ENCODE data around the gene C9orf85.
"Not testable (repeated sequence)": the region's sequence is repeated elsewhere in the genome, so short reads cannot be mapped to it uniquely, and the experiment has no call there.

C9orf85 gene

DNA sequence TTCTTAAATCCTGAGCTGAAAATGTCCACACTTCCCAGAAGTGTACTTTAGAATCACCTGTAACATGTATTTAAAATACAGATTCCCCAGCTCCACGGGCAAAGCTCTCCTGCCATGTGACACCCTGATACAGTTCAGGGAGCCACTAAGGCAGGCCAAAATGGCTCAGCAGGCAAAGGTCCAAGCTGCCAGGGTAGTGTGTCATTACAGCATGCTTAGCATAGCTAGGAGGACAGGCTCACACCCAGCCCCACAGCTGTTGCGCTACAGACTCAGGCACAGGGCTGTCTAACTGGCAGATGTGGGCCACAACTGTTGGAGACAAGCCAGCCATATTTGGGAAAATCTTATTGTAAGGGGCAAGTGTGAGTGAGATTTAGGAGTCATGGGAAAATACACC, 73.0 kb downstream of the C9orf85 start:
- H3K27me3 ChIP-seq (ENCODE audit: low read depth, low read length): no peaks in the 10 kb centered on the region
- H3K9me3 ChIP-seq (ENCODE audit: control insufficient read depth in 1 of 2, low read length in 2 of 2): no peaks in the 10 kb centered on the region
- peaks cover 0 to 6% of the 10 kb centered on the region in 2 donors for H3K4me1 ChIP-seq (ENCODE audit: control insufficient read depth in 1 of 2, insufficient read depth in 2 of 2, low read length in 2 of 2)
- no peak overlapping the region for H3K4me3 ChIP-seq (ENCODE audit: low read depth in 1 of 2, low read length in 2 of 2)
- no peak overlapping the region for H3K27ac ChIP-seq (ENCODE audit: low read length)
- H3K36me3 ChIP-seq (ENCODE audit: control insufficient read depth in 1 of 2, insufficient read depth in 2 of 2, low read length in 2 of 2): no peaks in the 10 kb centered on the region

DNA sequence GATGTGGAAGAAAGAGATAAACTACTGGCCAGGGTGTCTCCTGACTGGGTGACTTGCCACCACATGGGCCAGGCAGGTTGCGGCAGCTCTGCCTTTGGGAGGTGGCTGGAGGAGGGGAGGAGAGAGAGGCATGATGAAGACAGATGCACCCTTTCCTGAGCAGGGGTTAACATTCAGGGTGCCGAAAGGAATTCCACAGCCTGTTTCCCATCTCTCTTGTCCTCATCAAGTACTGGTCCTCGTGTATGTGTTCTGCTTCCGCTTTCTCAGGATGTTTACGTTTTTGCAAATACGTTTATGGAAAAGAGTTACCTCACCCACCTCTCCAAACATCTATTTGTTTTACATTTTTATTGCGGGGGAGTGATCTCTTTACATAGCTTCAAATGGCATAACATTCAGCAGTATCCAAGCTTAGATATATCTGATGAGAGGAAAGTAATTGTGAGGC, 73.4 kb downstream of the C9orf85 start:
- H3K27ac ChIP-seq (ENCODE audit: low read length): no peak overlapping the region
- peaks cover 0 to 6% of the 10 kb centered on the region in 2 donors for H3K4me1 ChIP-seq (ENCODE audit: control insufficient read depth in 1 of 2, insufficient read depth in 2 of 2, low read length in 2 of 2)
- no peaks in the 10 kb centered on the region for H3K9me3 ChIP-seq (ENCODE audit: control insufficient read depth in 1 of 2, low read length in 2 of 2)
- H3K4me3 ChIP-seq (ENCODE audit: low read depth in 1 of 2, low read length in 2 of 2): no peak overlapping the region
- no peaks in the 10 kb centered on the region for H3K27me3 ChIP-seq (ENCODE audit: low read depth, low read length)
- no peaks in the 10 kb centered on the region for H3K36me3 ChIP-seq (ENCODE audit: control insufficient read depth in 1 of 2, insufficient read depth in 2 of 2, low read length in 2 of 2)

DNA sequence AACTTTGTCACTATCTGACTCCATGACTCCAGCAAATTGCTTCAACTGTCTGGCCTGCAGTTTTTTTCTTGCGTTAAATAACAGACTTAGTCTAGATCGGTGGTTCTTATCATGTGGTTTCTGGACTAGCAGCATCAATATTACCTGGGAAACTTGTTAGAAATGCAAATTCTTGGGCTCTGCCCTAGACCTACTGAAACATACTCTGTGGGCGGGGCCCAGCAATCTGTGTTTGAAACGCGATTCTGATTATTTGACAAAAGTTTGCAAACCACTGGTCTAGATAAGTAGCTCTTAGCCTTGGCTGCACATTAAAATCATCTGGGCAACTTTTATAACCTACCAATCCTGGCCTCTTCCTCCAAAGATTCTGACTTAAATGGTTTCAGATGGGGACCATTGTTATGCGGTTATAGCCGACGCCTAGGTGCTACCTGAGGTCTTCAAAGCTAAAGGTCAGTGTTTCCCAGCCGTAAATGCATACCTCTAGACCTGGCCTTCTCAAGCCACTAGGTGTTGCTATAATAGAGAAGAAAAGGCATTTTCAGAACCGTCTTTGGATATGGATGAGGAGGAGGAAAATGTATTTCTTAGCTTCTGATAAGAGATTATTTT, 74.0 kb downstream of the C9orf85 start:
- H3K27me3 ChIP-seq (ENCODE audit: low read depth, low read length): no peaks in the 10 kb centered on the region
- H3K4me3 ChIP-seq (ENCODE audit: low read depth in 1 of 2, low read length in 2 of 2): no peak overlapping the region
- H3K4me1 ChIP-seq (ENCODE audit: control insufficient read depth in 1 of 2, insufficient read depth in 2 of 2, low read length in 2 of 2): peaks cover 0 to 5% of the 10 kb centered on the region in 2 donors
- no peaks in the 10 kb centered on the region for H3K9me3 ChIP-seq (ENCODE audit: control insufficient read depth in 1 of 2, low read length in 2 of 2)
- H3K36me3 ChIP-seq (ENCODE audit: control insufficient read depth in 1 of 2, insufficient read depth in 2 of 2, low read length in 2 of 2): no peaks in the 10 kb centered on the region
- no peak overlapping the region for H3K27ac ChIP-seq (ENCODE audit: low read length)

DNA sequence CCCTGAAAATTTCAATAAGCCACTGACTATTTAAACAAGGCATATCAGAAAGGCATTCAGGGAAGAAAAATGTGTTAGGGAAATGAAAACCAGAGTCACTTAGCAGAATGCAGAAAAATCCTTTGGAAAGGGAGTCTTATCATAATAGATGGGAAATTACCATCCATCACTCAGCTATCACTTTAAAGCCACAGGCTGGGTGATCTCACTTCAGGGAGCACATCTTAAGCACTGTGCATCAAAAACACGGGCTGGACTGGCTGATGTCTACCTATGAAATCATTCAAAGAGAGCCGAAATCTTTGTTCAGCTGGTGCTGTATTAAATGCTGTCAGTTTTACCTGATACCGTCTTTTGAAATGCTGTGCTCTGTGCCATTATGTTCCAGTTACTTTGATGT, 75.5 kb downstream of the C9orf85 start:
- H3K4me1 ChIP-seq (ENCODE audit: control insufficient read depth in 1 of 2, insufficient read depth in 2 of 2, low read length in 2 of 2): no peaks in the 10 kb centered on the region
- H3K27ac ChIP-seq (ENCODE audit: low read length): no peak overlapping the region
- no peaks in the 10 kb centered on the region for H3K27me3 ChIP-seq (ENCODE audit: low read depth, low read length)
- H3K36me3 ChIP-seq (ENCODE audit: control insufficient read depth in 1 of 2, insufficient read depth in 2 of 2, low read length in 2 of 2): no peaks in the 10 kb centered on the region
- H3K9me3 ChIP-seq (ENCODE audit: control insufficient read depth in 1 of 2, low read length in 2 of 2): no peaks in the 10 kb centered on the region
- H3K4me3 ChIP-seq (ENCODE audit: low read depth in 1 of 2, low read length in 2 of 2): no peak overlapping the region

DNA sequence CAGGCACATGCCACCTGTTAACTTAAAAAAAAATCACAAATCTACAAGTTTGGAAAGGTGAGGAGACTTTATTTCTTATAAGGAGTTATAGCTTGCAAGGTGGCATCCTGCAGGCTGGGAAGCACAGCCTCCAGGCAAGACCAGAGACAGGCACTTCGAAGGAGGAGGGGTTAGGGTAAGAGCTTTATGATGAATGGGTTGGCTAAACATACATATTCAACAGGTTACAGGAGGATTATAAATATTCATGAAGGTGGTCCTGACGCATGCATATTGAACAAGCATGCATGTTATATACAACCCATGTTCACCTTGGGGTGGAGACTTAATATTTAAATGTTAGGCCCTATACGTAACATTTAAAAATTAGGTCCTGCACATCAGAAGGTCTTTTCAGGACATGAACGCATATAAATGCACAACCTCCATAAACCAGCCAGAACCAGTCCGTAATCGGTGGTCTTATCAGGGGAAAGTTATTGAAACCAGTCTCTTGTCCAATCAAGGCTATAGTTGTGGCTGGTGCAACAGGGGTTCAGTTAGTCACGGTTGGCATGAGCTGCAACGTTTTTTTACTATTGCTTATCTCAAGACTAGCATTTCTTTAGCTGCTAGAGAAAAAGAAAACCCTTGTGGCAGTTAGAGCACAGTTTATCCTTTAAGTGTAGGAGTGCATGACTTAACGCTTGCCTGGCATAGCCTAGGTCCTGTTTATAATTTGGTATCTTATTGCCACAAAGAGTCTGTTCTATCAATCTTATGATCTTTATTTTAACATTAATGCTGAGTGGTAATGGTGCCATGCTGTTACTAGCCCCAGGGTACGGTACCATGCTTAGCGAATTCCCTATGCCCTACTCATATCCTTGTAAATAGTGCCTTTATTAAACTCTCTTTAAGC, 76.3 kb downstream of the C9orf85 start:
- H3K9me3 ChIP-seq (ENCODE audit: control insufficient read depth in 1 of 2, low read length in 2 of 2): no peaks in the 10 kb centered on the region
- no peak overlapping the region for H3K4me3 ChIP-seq (ENCODE audit: low read depth in 1 of 2, low read length in 2 of 2)
- H3K4me1 ChIP-seq (ENCODE audit: control insufficient read depth in 1 of 2, insufficient read depth in 2 of 2, low read length in 2 of 2): no peaks in the 10 kb centered on the region
- H3K36me3 ChIP-seq (ENCODE audit: control insufficient read depth in 1 of 2, insufficient read depth in 2 of 2, low read length in 2 of 2): no peaks in the 10 kb centered on the region
- no peaks in the 10 kb centered on the region for H3K27me3 ChIP-seq (ENCODE audit: low read depth, low read length)
- no peak overlapping the region for H3K27ac ChIP-seq (ENCODE audit: low read length)

DNA sequence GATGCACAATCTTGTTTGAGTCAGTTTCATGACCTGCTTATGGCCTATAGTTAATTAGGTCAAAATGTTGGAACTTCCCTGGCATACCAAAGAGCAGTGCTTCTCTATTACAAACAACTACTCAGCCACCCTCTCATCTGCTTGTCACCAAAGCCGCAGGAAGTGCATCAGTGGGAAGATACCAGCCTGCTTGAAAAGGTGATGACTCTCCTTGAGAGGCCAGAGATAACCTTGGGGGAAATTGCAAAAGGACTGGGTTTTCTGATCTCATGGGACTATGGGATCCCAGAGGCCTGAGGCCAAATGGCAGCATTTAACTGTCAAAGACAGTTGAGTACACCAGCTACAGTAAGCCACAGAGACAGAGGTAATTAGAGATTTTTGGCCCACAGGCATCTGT, 79.0 kb downstream of the C9orf85 start:
- H3K27ac ChIP-seq (ENCODE audit: low read length): no peak overlapping the region
- no peaks in the 10 kb centered on the region for H3K36me3 ChIP-seq (ENCODE audit: control insufficient read depth in 1 of 2, insufficient read depth in 2 of 2, low read length in 2 of 2)
- H3K4me3 ChIP-seq (ENCODE audit: low read depth in 1 of 2, low read length in 2 of 2): no peak overlapping the region
- no peaks in the 10 kb centered on the region for H3K4me1 ChIP-seq (ENCODE audit: control insufficient read depth in 1 of 2, insufficient read depth in 2 of 2, low read length in 2 of 2)
- H3K9me3 ChIP-seq (ENCODE audit: control insufficient read depth in 1 of 2, low read length in 2 of 2): no peaks in the 10 kb centered on the region
- H3K27me3 ChIP-seq (ENCODE audit: low read depth, low read length): no peaks in the 10 kb centered on the region

DNA sequence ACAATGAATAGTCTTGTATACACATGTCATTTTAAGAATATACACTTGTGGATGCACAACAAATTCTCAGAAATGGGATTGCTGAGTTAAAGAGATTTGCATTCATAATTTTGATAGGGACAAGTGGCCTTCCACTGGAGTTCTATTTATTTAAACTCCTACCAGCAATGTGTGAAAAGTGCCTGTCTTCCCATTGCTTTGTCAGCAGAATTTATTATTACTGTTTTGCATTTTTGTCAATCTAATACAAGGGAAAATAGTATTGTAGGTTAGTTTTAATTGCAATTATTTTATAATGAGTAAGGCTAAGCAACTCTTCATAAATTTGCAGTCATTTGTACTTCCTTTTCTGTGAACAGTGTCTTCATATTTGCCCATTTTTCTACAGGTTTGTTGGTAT, 94.0 kb downstream of the C9orf85 start:
- no peak overlapping the region for H3K4me3 ChIP-seq (ENCODE audit: low read depth in 1 of 2, low read length in 2 of 2)
- H3K27me3 ChIP-seq (ENCODE audit: low read depth, low read length): no peaks in the 10 kb centered on the region

DNA sequence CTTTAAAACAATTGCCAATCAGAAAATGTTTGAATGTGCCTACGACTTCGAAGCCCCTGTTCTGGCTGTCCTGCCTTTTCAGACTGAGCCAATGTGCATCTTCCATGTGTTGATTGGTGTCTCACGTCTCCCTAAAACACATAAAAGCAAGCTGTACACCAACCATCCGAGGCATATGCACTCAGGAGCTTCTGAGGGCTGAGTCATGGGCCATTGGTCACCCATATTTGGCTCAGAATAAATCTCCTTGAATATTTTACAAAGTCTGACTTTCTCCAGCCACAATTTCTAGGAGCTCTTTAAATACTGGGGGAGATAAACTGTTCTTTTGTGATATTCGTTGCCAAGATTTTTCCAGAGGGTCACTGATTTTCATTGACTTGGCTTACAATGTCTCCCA, 95.1 kb downstream of the C9orf85 start:
- Histone ChIP-seq H3K36me3 (ENCODE audit: control insufficient read depth in 1 of 2, insufficient read depth in 2 of 2, low read length in 2 of 2) (no peaks in the 10 kb centered on the region), H3K27me3 (ENCODE audit: low read depth, low read length) (no peaks in the 10 kb centered on the region), H3K27ac (ENCODE audit: low read length) (no peak overlapping the region), H3K4me3 (ENCODE audit: low read depth in 1 of 2, low read length in 2 of 2) (no peak overlapping the region), H3K9me3 (ENCODE audit: control insufficient read depth in 1 of 2, low read length in 2 of 2) (no peaks in the 10 kb centered on the region), H3K4me1 (ENCODE audit: control insufficient read depth in 1 of 2, insufficient read depth in 2 of 2, low read length in 2 of 2) (no peaks in the 10 kb centered on the region)

More for the DNA sequence above, 94.0 kb downstream of the C9orf85 start:
- Histone ChIP-seq H3K36me3 (ENCODE audit: control insufficient read depth in 1 of 2, insufficient read depth in 2 of 2, low read length in 2 of 2) (no peaks in the 10 kb centered on the region), H3K27ac (ENCODE audit: low read length) (no peak overlapping the region), H3K9me3 (ENCODE audit: control insufficient read depth in 1 of 2, low read length in 2 of 2) (no peaks in the 10 kb centered on the region), H3K4me1 (ENCODE audit: control insufficient read depth in 1 of 2, insufficient read depth in 2 of 2, low read length in 2 of 2) (no peaks in the 10 kb centered on the region)

DNA sequence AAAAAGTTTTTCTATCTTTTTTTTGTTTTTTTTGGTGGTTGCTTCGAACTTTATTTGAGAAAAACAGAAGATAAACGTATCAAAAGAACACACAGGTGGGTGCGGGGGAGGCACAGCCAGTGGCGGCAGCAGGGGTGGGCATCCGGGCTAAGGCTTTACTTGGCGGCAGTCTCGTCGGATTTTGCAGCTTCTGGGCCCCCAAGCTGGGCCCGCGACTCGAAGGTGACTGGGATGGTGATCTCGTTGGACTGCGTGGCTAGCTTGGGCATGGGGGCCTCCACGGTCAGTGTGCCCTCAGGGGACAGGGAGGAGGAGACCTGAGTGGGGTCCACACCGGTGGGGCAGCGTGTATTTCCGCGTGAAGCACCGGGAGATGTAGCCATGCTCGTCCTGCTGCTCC, 96.3 kb downstream of the C9orf85 start:
- not testable (repeated sequence) for H3K4me1 ChIP-seq (ENCODE audit: control insufficient read depth in 1 of 2, insufficient read depth in 2 of 2, low read length in 2 of 2); H3K36me3 ChIP-seq (ENCODE audit: control insufficient read depth in 1 of 2, insufficient read depth in 2 of 2, low read length in 2 of 2); H3K27ac ChIP-seq (ENCODE audit: low read length); H3K27me3 ChIP-seq (ENCODE audit: low read depth, low read length); H3K9me3 ChIP-seq (ENCODE audit: control insufficient read depth in 1 of 2, low read length in 2 of 2); H3K4me3 ChIP-seq (ENCODE audit: low read depth in 1 of 2, low read length in 2 of 2)

DNA sequence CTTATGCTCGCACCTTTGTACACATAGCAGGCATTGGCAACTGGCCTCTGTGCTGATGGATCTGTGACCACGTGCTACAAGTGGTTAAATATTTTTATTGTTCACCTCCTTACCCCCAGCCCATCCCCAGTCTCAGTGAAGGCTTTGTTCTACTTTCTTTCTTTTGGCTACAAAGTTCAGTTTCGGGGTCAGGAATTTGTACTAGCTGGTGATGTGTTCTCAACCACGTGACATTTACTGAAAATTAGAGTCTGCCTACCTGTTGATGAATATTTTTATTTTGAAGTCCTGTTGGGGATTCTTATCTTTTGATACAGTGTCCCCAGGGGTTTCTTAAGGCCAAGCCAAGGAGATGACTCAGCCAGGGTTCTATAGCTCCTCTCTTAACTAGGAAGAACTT, 101.2 kb downstream of the C9orf85 start:
- Histone ChIP-seq H3K9me3 (ENCODE audit: control insufficient read depth in 1 of 2, low read length in 2 of 2) (no peaks in the 10 kb centered on the region), H3K27me3 (ENCODE audit: low read depth, low read length) (no peaks in the 10 kb centered on the region), H3K27ac (ENCODE audit: low read length) (no peak overlapping the region), H3K4me3 (ENCODE audit: low read depth in 1 of 2, low read length in 2 of 2) (no peak overlapping the region), H3K36me3 (ENCODE audit: control insufficient read depth in 1 of 2, insufficient read depth in 2 of 2, low read length in 2 of 2) (no peaks in the 10 kb centered on the region), H3K4me1 (ENCODE audit: control insufficient read depth in 1 of 2, insufficient read depth in 2 of 2, low read length in 2 of 2) (no peaks in the 10 kb centered on the region)

DNA sequence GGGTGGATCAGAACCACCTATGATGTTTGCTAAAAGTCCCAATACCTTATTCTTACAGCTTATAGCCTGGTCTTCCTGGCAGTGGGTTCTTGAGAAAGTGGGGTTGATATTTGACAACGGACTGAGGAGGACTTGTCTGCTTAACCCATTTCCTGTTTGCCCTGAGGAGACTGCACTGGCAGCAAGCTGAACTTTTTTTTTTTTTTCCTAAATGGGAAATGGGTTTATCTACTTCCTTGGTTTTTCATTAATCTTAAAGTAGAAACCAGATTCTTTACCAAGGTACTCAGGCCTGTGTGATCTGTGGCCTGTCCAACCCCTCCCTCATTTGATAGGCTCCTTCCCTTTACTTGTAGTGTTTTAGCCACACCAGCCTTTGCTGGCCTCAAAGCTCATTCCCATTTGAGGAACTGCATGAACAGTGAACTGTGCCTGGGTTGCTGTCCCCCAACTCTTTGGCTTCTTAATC, 101.9 kb downstream of the C9orf85 start:
- no peaks in the 10 kb centered on the region for H3K27me3 ChIP-seq (ENCODE audit: low read depth, low read length)
- no peaks in the 10 kb centered on the region for H3K9me3 ChIP-seq (ENCODE audit: control insufficient read depth in 1 of 2, low read length in 2 of 2)
- H3K27ac ChIP-seq (ENCODE audit: low read length): no peak overlapping the region
- H3K4me1 ChIP-seq (ENCODE audit: control insufficient read depth in 1 of 2, insufficient read depth in 2 of 2, low read length in 2 of 2): no peaks in the 10 kb centered on the region
- H3K4me3 ChIP-seq (ENCODE audit: low read depth in 1 of 2, low read length in 2 of 2): no peak overlapping the region
- no peaks in the 10 kb centered on the region for H3K36me3 ChIP-seq (ENCODE audit: control insufficient read depth in 1 of 2, insufficient read depth in 2 of 2, low read length in 2 of 2)
